ENCODE data around the gene MGLL. TPM values are rescaled to one million over a fixed set of nuclear protein-coding genes. Genes with fewer than 3 reads are reported as not detected.

Gene MGLL
- total RNA-seq, 1 donor from 2014 or later, result 27.3 TPM

- Histone ChIP-seq H3K9ac (ENCODE audit: low read length) (no peak overlapping the region), H3K4me1 (ENCODE audit: insufficient read depth, low read length) (peaks cover 3% of the 10 kb centered on the region), H3K4me2 (ENCODE audit: low read length) (no peak overlapping the region), H4K20me1 (ENCODE audit: insufficient read depth, low read length) (no peaks in the 10 kb centered on the region), H3K4me3 (ENCODE audit: insufficient read depth, low read depth, low read length) (no peak overlapping the region), H3K36me3 (ENCODE audit: insufficient read depth, low read length) (no peaks in the 10 kb centered on the region), H3K79me2 (ENCODE audit: insufficient read depth, low read length) (no peaks in the 10 kb centered on the region), H2AFZ (ENCODE audit: low read depth, low read length) (no peak overlapping the region), H3K27ac (ENCODE audit: low read depth, low read length) (no peak overlapping the region), H3K9me3 (ENCODE audit: insufficient read depth, low read depth, low read length) (no peaks in the 10 kb centered on the region), H3K27me3 (ENCODE audit: insufficient read depth, low read length) (no peaks in the 10 kb centered on the region)
- Mint-ChIP-seq H3K4me1 (ENCODE audit: low read depth, unreplicated experiment) (peaks cover 2% of the 10 kb centered on the region), H3K27ac (ENCODE audit: unreplicated experiment) (no peak overlapping the region), H3K9me3 (ENCODE audit: unreplicated experiment) (no peaks in the 10 kb centered on the region), H3K27me3 (ENCODE audit: low read depth, unreplicated experiment) (peaks cover 16% of the 10 kb centered on the region), H3K36me3 (ENCODE audit: low read depth, unreplicated experiment) (peaks cover 10% of the 10 kb centered on the region), H3K4me3 (ENCODE audit: unreplicated experiment) (no peak overlapping the region)
- FAIRE-seq, result no peak
- DNase-seq (ENCODE audit: low read depth), result no peak
- TF ChIP-seq CTCF (IDR thresholded peaks at IDR 0.05; ENCODE audit: insufficient read depth, low read depth, low read length), result no peak
- TF ChIP-seq EZH2 (IDR thresholded peaks at IDR 0.05; ENCODE audit: insufficient read depth, low read length), result no peak
Measured at GRCh38 chr3:127667119-127667681, 155.1 kb downstream of the MGLL start.

- Mint-ChIP-seq H3K36me3 (ENCODE audit: low read depth, unreplicated experiment) (peaks cover 10% of the 10 kb centered on the region), H3K4me3 (ENCODE audit: unreplicated experiment) (no peak overlapping the region), H3K27me3 (ENCODE audit: low read depth, unreplicated experiment) (peaks cover 16% of the 10 kb centered on the region), H3K4me1 (ENCODE audit: low read depth, unreplicated experiment) (peaks cover 2% of the 10 kb centered on the region), H3K9me3 (ENCODE audit: unreplicated experiment) (no peaks in the 10 kb centered on the region), H3K27ac (ENCODE audit: unreplicated experiment) (no peak overlapping the region)
- Histone ChIP-seq H3K27me3 (ENCODE audit: insufficient read depth, low read length) (no peaks in the 10 kb centered on the region), H3K4me3 (ENCODE audit: insufficient read depth, low read depth, low read length) (no peak overlapping the region), H3K9me3 (ENCODE audit: insufficient read depth, low read depth, low read length) (no peaks in the 10 kb centered on the region), H2AFZ (ENCODE audit: low read depth, low read length) (no peak overlapping the region), H3K27ac (ENCODE audit: low read depth, low read length) (no peak overlapping the region), H3K36me3 (ENCODE audit: insufficient read depth, low read length) (no peaks in the 10 kb centered on the region), H3K4me2 (ENCODE audit: low read length) (no peak overlapping the region), H3K4me1 (ENCODE audit: insufficient read depth, low read length) (no peaks in the 10 kb centered on the region), H4K20me1 (ENCODE audit: insufficient read depth, low read length) (no peaks in the 10 kb centered on the region), H3K9ac (ENCODE audit: low read length) (no peak overlapping the region), H3K79me2 (ENCODE audit: insufficient read depth, low read length) (no peaks in the 10 kb centered on the region)
- no peak for DNase-seq (ENCODE audit: low read depth)
- FAIRE-seq, result no peak
- TF ChIP-seq CTCF (IDR thresholded peaks at IDR 0.05; ENCODE audit: insufficient read depth, low read depth, low read length) (no peak), EZH2 (IDR thresholded peaks at IDR 0.05; ENCODE audit: insufficient read depth, low read length) (no peak)
Measured at GRCh38 chr3:127666676-127667075, 155.6 kb downstream of the MGLL start.

GRCh38 chr3:127665586-127665985, 156.7 kb downstream of the MGLL start:
- Histone ChIP-seq H4K20me1 (ENCODE audit: insufficient read depth, low read length) (no peaks in the 10 kb centered on the region), H3K9ac (ENCODE audit: low read length) (no peak overlapping the region), H2AFZ (ENCODE audit: low read depth, low read length) (no peak overlapping the region), H3K27me3 (ENCODE audit: insufficient read depth, low read length) (no peaks in the 10 kb centered on the region), H3K4me1 (ENCODE audit: insufficient read depth, low read length) (no peaks in the 10 kb centered on the region), H3K4me2 (ENCODE audit: low read length) (no peak overlapping the region), H3K27ac (ENCODE audit: low read depth, low read length) (no peak overlapping the region), H3K79me2 (ENCODE audit: insufficient read depth, low read length) (no peaks in the 10 kb centered on the region), H3K4me3 (ENCODE audit: insufficient read depth, low read depth, low read length) (no peak overlapping the region), H3K36me3 (ENCODE audit: insufficient read depth, low read length) (no peaks in the 10 kb centered on the region), H3K9me3 (ENCODE audit: insufficient read depth, low read depth, low read length) (no peaks in the 10 kb centered on the region)
- DNase-seq (ENCODE audit: low read depth) (no peak), FAIRE-seq (no peak)
- H3K27me3 Mint-ChIP-seq (ENCODE audit: low read depth, unreplicated experiment), result peaks cover 18% of the 10 kb centered on the region
- TF ChIP-seq EZH2 (IDR thresholded peaks at IDR 0.05; ENCODE audit: insufficient read depth, low read length) (no peak), CTCF (IDR thresholded peaks at IDR 0.05; ENCODE audit: insufficient read depth, low read depth, low read length) (no peak)
- H3K4me1 Mint-ChIP-seq (ENCODE audit: low read depth, unreplicated experiment), result peaks cover 2% of the 10 kb centered on the region
- peaks cover 10% of the 10 kb centered on the region for H3K36me3 Mint-ChIP-seq (ENCODE audit: low read depth, unreplicated experiment)
- H3K4me3 Mint-ChIP-seq (ENCODE audit: unreplicated experiment), result no peak overlapping the region
- no peaks in the 10 kb centered on the region for H3K9me3 Mint-ChIP-seq (ENCODE audit: unreplicated experiment)
- no peak overlapping the region for H3K27ac Mint-ChIP-seq (ENCODE audit: unreplicated experiment)
